Common myeloid progenitor, CD34-positive (primary cell): Measurements from ENCODE around the gene BSND.

Experiments used
- CTCF ChIA-PET: fragments of 350-600 bp; sonication (Branson Sonifier 250); formaldehyde crosslinking; loops from one replicate; lab custom pipeline; 2021; ENCODE audit warnings: antibody characterized with exemption; lab: Charles Lee
- POLR2A ChIA-PET: fragments of 350-600 bp; sonication (Branson Sonifier 250); formaldehyde crosslinking; loops from one replicate; lab custom pipeline; 2021; ENCODE audit warnings: antibody characterized with exemption; lab: Charles Lee
- DNase-seq, 3 donors: peaks; one replicate each; pipeline versions ENCODE4 v3.0.0 to v3.0.0-alpha.2; 2013
- H3K27ac ChIP-seq, 2 experiments: 1 replicate in 1 of 2; 2 replicates in 1 of 2; pipeline ENCODE4 v1.7.0; 2013; ENCODE audit warnings: inconsistent platforms in 2 of 2, low read length in 2 of 2, mild to moderate bottlenecking in 2 of 2, low read depth in 1 of 2, moderate library complexity in 1 of 2; ENCODE audit not compliant: severe bottlenecking in 2 of 2, insufficient read depth in 1 of 2, poor library complexity in 1 of 2
- H3K27me3 ChIP-seq, 5 experiments: replicated peaks in 2 of 5; 1 replicate in 3 of 5; 2 replicates in 2 of 5; pipeline versions ENCODE4 v1.6.1 to v1.7.0; 2013; ENCODE audit warnings: low read length in 4 of 5, mild to moderate bottlenecking in 2 of 5, moderate library complexity in 2 of 5, inconsistent platforms in 1 of 5; ENCODE audit not compliant: insufficient read depth in 5 of 5, control insufficient read depth in 4 of 5
- H3K36me3 ChIP-seq, 4 experiments: 1 replicate in 2 of 4; 2 replicates in 2 of 4; pipeline versions ENCODE4 v1.6.1 to v1.7.0; 2013; ENCODE audit warnings: low read length in 3 of 4, control low read depth in 1 of 4, mild to moderate bottlenecking in 1 of 4; ENCODE audit not compliant: control insufficient read depth in 4 of 4, insufficient read depth in 4 of 4
- H3K4me1 ChIP-seq, 4 experiments: 1 replicate in 3 of 4; 2 replicates in 1 of 4; pipeline versions ENCODE4 v1.6.1 to v1.7.1; 2013; ENCODE audit warnings: low read length in 3 of 4, mild to moderate bottlenecking in 3 of 4, control low read depth in 1 of 4, inconsistent platforms in 1 of 4, moderate library complexity in 1 of 4; ENCODE audit not compliant: control insufficient read depth in 4 of 4, insufficient read depth in 4 of 4; ENCODE audit errors: control extremely low read depth in 1 of 4
- H3K4me3 ChIP-seq, 7 experiments: 1 replicate in 4 of 7; 2 replicates in 3 of 7; pipeline versions ENCODE4 v1.5.1 to v1.7.0; 2013; ENCODE audit warnings: mild to moderate bottlenecking in 7 of 7, low read length in 6 of 7, moderate library complexity in 6 of 7, inconsistent platforms in 2 of 7, low read depth in 2 of 7, control low read depth in 1 of 7; ENCODE audit not compliant: insufficient read depth in 4 of 7, control insufficient read depth in 1 of 7; ENCODE audit errors: extremely low read depth in 1 of 7
- H3K9me3 ChIP-seq, 5 experiments: 1 replicate in 4 of 5; 2 replicates in 1 of 5; pipeline versions ENCODE4 v1.6.1 to v1.7.1; 2013; ENCODE audit warnings: low read length in 4 of 5, mild to moderate bottlenecking in 2 of 5, inconsistent platforms in 1 of 5, low read depth in 1 of 5, moderate library complexity in 1 of 5; ENCODE audit not compliant: control insufficient read depth in 4 of 5, insufficient read depth in 2 of 5; ENCODE audit errors: control extremely low read depth in 1 of 5
- WGBS: methylation state at CpG from one replicate; pipeline ENCODE4 v1.1.5; 2013; ENCODE audit not compliant: insufficient coverage; 5-methylcytosine and 5-hydroxymethylcytosine counted together

Gene BSND

DNA sequence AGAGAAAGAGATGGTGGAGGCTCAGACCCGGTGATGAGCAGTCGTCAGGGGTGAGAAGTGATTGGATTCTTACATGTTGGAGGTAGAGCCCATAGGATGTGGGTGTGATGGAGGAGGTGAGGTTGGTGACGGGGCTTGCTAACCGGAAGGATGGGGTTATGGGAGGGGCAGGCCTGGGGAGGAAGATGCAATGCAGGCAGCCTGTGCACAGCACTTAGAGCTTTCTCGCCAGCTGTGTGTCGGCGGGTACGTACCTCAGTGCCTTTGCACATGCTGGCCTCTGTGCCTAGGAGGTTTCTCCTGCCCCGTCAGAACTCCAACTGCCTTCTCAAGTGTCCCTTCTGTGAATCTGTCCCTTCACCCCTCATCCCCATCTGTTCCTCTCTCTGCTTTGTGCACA lies 2.9 kb upstream of the BSND start:
- POLR2A ChIA-PET = no interaction called here
- peak in 2 of 3 donors; percentile 19 to 31 for DNase-seq
- no peaks in the 10 kb centered on the region for H3K36me3 ChIP-seq
- no peaks in the 10 kb centered on the region for H3K9me3 ChIP-seq
- CTCF ChIA-PET = interaction anchor here (1.1 to 13.1 kb wide), 11 partner anchors 9 to 49 kb away, joined by 3 to 235 read pairs (median 5); no protein-coding TSS in a partner anchor
- H3K27me3 ChIP-seq = peaks cover 0 to 62% (median 22%) of the 10 kb centered on the region in 5 experiments
- 77% methylated on average over 7 of the region's 9 CpGs for WGBS
- H3K27ac ChIP-seq = no peak overlapping the region
- H3K4me3 ChIP-seq = no peak overlapping the region
- H3K4me1 ChIP-seq = peaks cover 0 to 10% (median 8%) of the 10 kb centered on the region in 4 experiments

DNA sequence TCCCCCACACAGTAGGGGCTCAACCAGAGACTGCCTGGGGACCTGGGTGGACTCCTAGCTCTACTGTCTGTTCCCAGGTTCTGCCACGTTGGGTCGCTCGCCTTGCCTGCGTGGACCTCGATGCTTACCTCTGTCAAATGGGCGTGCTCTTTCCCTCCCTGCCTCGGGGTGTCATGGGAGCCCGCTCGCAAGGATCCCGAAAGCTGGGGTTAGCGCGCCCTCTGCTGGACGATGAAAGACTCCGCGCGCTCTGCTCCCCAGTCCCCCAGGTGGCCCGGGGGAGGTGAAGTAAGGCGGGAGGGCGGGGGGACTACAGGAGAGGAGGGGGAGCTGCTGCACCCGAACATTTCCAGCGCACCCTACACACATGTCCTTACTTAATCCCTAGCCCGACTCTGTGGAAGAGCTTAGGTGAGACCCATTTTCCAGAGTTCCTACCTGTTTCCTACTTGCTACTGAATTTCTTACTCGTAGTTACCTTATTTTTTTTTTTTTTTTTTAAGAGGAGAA lies 2.3 kb upstream of the BSND start:
- Histone ChIP-seq H3K4me1 (peaks cover 0 to 10% (median 8%) of the 10 kb centered on the region in 4 experiments), H3K27me3 (peaks cover 0 to 62% (median 20%) of the 10 kb centered on the region in 5 experiments), H3K27ac (no peak overlapping the region), H3K4me3 (peak overlapping the region in 4 of 7 experiments; percentile 14 to 63 (median 57)), H3K36me3 (no peaks in the 10 kb centered on the region), H3K9me3 (no peaks in the 10 kb centered on the region)
- DNase-seq = peak; percentile 68 to 81 (median 80)
- 0% methylated on average over 9 of the region's 23 CpGs for WGBS
- CTCF ChIA-PET = interaction anchor here (0.6 to 13.1 kb wide), 17 partner anchors 8 to 69 kb away, joined by 3 to 235 read pairs (median 5); no protein-coding TSS in a partner anchor
- POLR2A ChIA-PET = no interaction called here

DNA sequence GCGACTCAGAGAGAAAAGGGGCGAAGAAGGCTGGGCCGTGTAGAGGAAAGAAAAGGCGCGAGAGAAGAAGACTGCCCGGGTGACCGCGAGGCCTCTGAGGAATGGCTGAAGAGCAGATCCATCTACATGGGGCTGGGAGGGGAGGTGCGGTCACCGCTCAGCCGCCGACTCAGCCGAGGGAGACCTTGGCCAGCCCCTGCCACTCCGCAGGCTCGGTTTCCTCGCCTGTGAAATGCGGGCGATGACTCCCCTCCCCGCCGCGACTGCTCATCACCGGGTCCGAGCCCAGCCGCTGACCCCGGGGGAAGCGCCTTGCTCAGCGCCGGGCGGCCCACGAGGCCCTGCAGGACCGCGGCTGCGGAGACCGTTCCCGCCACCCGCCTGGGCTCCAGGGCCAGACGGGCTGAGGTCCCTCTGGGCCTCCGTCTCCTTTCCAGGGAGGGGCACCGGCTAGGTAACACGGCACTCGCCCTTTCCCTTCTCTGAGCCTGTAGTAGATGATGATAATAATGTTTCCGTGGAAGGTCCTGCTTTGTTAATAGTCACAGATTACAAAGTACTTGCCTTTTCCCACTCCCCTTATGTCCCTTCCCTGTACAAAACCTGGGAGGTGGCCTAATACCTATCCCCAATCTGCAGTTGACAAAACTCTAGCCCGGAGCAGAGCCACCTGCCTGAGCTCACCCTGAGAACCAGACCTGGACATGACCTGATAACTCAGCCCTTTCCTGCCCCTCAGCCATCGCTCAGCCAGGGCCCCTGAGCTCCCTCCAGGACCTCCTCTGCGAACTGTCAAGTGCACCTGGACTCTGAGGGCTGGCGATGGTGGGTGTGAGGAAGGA lies 1.6 kb upstream of the BSND start:
- ChIA-PET CTCF (interaction anchor here (0.6 to 13.1 kb wide), 15 partner anchors 8 to 70 kb away, joined by 3 to 235 read pairs (median 4); no protein-coding TSS in a partner anchor), POLR2A (no interaction called here)
- no peaks in the 10 kb centered on the region for H3K9me3 ChIP-seq
- H3K27ac ChIP-seq = no peak overlapping the region
- peaks cover 0 to 10% (median 8%) of the 10 kb centered on the region in 4 experiments for H3K4me1 ChIP-seq
- H3K4me3 ChIP-seq = peak overlapping the region in 4 of 7 experiments; percentile 14 to 63 (median 57)
- DNase-seq = peak; percentile 3 to 43 (median 42)
- WGBS = 11% methylated on average over 43 of the region's 46 CpGs
- peaks cover 0 to 62% (median 20%) of the 10 kb centered on the region in 5 experiments for H3K27me3 ChIP-seq
- H3K36me3 ChIP-seq = no peaks in the 10 kb centered on the region

DNA sequence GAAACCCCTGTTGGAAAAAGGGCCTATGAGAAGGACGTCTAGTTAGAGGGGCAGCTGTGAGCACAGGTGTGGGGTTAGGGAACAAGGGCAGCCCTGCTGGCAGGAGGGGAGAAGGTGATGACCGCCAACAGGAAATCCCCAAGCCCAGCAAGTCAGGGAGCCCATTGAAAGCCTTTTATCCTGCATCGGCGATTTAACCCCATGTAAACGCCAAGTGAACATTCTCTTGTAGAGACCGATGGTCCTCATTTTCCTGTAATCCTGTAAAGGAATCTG lies 1.1 kb upstream of the BSND start:
- H3K27ac ChIP-seq = no peak overlapping the region
- POLR2A ChIA-PET = no interaction called here
- whole genome bisulfite sequencing = 79% methylated on average over 6 of the region's 6 CpGs
- no peaks in the 10 kb centered on the region for H3K36me3 ChIP-seq
- peaks cover 0 to 62% (median 20%) of the 10 kb centered on the region in 5 experiments for H3K27me3 ChIP-seq
- no peak overlapping the region for H3K4me3 ChIP-seq
- H3K4me1 ChIP-seq = peaks cover 0 to 10% (median 8%) of the 10 kb centered on the region in 4 experiments
- DNase-seq = no peak
- H3K9me3 ChIP-seq = no peaks in the 10 kb centered on the region
- CTCF ChIA-PET = interaction anchor here (1.4 to 13.1 kb wide), 6 partner anchors 9 to 51 kb away, joined by 3 to 235 read pairs (median 7); no protein-coding TSS in a partner anchor

DNA sequence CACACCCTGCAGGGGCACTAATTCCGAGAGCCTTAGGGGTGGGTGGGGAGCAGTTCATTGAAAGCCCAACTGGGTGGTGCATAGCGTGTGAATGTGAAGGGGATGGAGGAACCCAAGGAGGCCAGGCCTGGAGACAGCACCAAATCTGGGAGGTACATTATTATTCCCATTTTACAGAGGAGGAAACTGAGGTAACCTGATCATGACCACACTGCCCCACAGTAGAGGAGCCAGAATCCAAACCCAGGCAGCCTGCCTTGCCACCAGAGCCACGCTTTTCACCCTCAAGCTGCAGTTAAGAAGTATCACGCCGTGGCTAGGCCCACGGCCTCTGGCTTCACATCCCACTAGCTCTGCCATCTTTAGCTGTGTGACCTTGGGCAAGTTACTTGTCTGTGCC lies 633 bp upstream of the BSND start:
- Histone ChIP-seq H3K27ac (no peak overlapping the region), H3K4me1 (peaks cover 0 to 10% (median 8%) of the 10 kb centered on the region in 4 experiments), H3K9me3 (no peaks in the 10 kb centered on the region), H3K27me3 (peaks cover 0 to 62% (median 20%) of the 10 kb centered on the region in 5 experiments), H3K4me3 (no peak overlapping the region), H3K36me3 (no peaks in the 10 kb centered on the region)
- 88% methylated on average over 4 of the region's 6 CpGs for WGBS
- DNase-seq = no peak
- CTCF ChIA-PET = interaction anchor here (1.8 to 13.1 kb wide), 4 partner anchors 9 to 52 kb away, joined by 5 to 235 read pairs (median 10); no protein-coding TSS in a partner anchor
- POLR2A ChIA-PET = no interaction called here

DNA sequence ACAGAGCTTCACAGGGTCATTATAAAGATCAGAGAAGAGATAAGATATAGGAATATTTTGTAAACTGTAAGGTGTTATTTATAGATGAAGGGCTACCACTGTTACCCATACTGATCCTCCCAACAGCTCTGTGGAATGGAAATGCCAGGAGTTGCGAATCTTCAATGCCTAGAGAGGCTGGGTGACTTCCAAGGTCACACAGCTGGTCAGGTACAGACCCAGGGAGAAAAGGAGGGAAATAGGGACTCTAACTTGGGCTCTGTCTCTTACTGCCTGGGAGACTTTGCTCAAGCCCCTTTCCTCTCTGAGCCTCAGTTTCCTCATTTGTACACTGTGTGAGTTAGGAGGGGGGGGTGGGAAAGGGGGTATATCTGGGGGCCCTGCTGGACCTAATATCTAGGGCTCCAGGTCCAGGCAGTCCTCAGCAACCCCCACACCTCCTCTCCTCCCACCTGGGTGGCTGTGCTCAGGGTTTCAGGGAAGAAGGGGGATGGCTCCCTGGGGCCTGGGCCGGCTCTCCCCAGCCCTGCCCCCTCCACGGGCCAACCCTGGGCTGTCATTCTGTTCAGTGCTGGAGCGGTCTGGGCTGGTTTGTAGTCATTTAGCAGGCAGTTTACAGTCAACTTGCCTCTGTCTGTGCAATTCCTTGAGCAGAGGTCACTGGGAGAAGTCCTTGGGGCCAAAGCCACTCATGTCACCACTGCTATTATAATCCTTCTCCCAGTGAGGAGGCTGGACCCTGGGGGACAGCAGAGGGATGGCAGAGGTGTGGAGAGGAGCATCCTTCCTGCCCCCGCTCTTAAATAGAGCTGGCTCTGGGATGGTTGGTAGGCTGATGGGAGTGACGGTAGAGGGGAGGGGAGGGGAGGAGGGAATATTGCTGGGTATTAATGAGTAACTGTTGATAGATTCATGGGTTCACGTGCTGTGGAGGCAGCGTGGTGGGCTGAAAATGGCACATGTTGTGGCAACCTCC lies 1.7 kb downstream of the BSND start:
- ChIA-PET CTCF (interaction anchor here (1.3 to 2.4 kb wide), 6 partner anchors 12 to 55 kb away, joined by 4 to 12 read pairs (median 7); no protein-coding TSS in a partner anchor), POLR2A (no interaction called here)
- Histone ChIP-seq H3K4me3 (no peak overlapping the region), H3K27me3 (peaks cover 0 to 48% (median 20%) of the 10 kb centered on the region in 5 experiments), H3K36me3 (no peaks in the 10 kb centered on the region), H3K4me1 (peaks cover 0 to 10% (median 8%) of the 10 kb centered on the region in 4 experiments), H3K27ac (no peak overlapping the region), H3K9me3 (no peaks in the 10 kb centered on the region)
- WGBS = 91% methylated on average over 8 of the region's 8 CpGs
- no peak for DNase-seq
